ENCODE measurements around the gene WDFY2. TPM values are rescaled to one million over a fixed set of nuclear protein-coding genes. Genes with fewer than 3 reads are reported as not detected.
A peak's percentile ranks its signal among the peaks of the same experiment; 100 is the strongest.

WDFY2 gene
- polyA plus RNA-seq, 3 donors: 6.5 to 40.1 (median 9.1) TPM

GRCh38 chr13:51707461-51707860 lies 123.2 kb downstream of the WDFY2 start:
- Histone ChIP-seq H3K27ac (ENCODE audit: low read depth in 1 of 2, low read length in 2 of 2) (peak overlapping the region in 1 of 2 donors; percentile 48), H3K4me1 (ENCODE audit: control insufficient read depth in 1 of 2, insufficient read depth in 2 of 2, low read length in 2 of 2) (no peaks in the 10 kb centered on the region), H3K27me3 (ENCODE audit: control insufficient read depth in 2 of 2, insufficient read depth in 2 of 2, low read length in 2 of 2) (no peaks in the 10 kb centered on the region), H3K9me3 (replicated peaks in 1 of 2; ENCODE audit: control insufficient read depth in 1 of 2, insufficient read depth in 1 of 2, low read length in 2 of 2) (no peaks in the 10 kb centered on the region), H2AFZ (ENCODE audit: insufficient read depth, low read depth, low read length, poor library complexity, severe bottlenecking) (no peak overlapping the region), H3K4me2 (replicated peaks; ENCODE audit: extremely low read depth, low read length, poor library complexity, severe bottlenecking) (no peak overlapping the region), H3K36me3 (replicated peaks in 1 of 2; ENCODE audit: control insufficient read depth in 1 of 2, insufficient read depth in 2 of 2, low read length in 2 of 2) (peaks cover 6 to 26% of the 10 kb centered on the region in 2 donors), H3K4me3 (replicated peaks in 1 of 3; ENCODE audit: low read depth in 2 of 3, low read length in 3 of 3) (no peak overlapping the region), H3K9ac (ENCODE audit: insufficient read depth, low read length, poor library complexity, severe bottlenecking) (no peak overlapping the region), H3K79me2 (ENCODE audit: insufficient read depth, low read length) (peaks cover 55% of the 10 kb centered on the region), H4K20me1 (ENCODE audit: insufficient read depth, low read length) (peaks cover 16% of the 10 kb centered on the region)
- no peak for DNase-seq
- no peaks in the 10 kb centered on the region for H3K27me3 Mint-ChIP-seq (ENCODE audit: low read depth in 3 of 3)
- H3K27ac Mint-ChIP-seq: peak overlapping the region in 4 of 7 donors; percentile 38 to 68 (median 51)
- intact Hi-C loops (cut with micrococcal nuclease): no loop called here
- peaks cover 23% of the 10 kb centered on the region for H3K4me1 Mint-ChIP-seq
- H3K9me3 Mint-ChIP-seq: peaks cover 0 to 3% (median 0%) of the 10 kb centered on the region in 7 donors
- H3K4me3 Mint-ChIP-seq: no peak overlapping the region
- peaks cover 19 to 33% of the 10 kb centered on the region in 2 donors for H3K36me3 Mint-ChIP-seq
- TF ChIP-seq CTCF (IDR thresholded peaks at IDR 0.05): no peak

- Mint-ChIP-seq H3K27ac (peak overlapping the region; percentile 84 to 95 (median 90)), H3K36me3 (peaks cover 12 to 24% of the 10 kb centered on the region in 2 donors), H3K9me3 (peaks cover 0 to 3% (median 0%) of the 10 kb centered on the region in 7 donors), H3K4me1 (peaks cover 16% of the 10 kb centered on the region), H3K27me3 (ENCODE audit: low read depth in 3 of 3) (no peaks in the 10 kb centered on the region), H3K4me3 (no peak overlapping the region)
- Histone ChIP-seq H3K36me3 (replicated peaks in 1 of 2; ENCODE audit: control insufficient read depth in 1 of 2, insufficient read depth in 2 of 2, low read length in 2 of 2) (peaks cover 5 to 17% of the 10 kb centered on the region in 2 donors), H3K9ac (ENCODE audit: insufficient read depth, low read length, poor library complexity, severe bottlenecking) (no peak overlapping the region), H3K4me1 (ENCODE audit: control insufficient read depth in 1 of 2, insufficient read depth in 2 of 2, low read length in 2 of 2) (peaks cover 10 to 11% of the 10 kb centered on the region in 2 donors), H3K27ac (ENCODE audit: low read depth in 1 of 2, low read length in 2 of 2) (peak overlapping the region; percentile 56 to 77), H3K9me3 (replicated peaks in 1 of 2; ENCODE audit: control insufficient read depth in 1 of 2, insufficient read depth in 1 of 2, low read length in 2 of 2) (no peaks in the 10 kb centered on the region), H3K4me2 (replicated peaks; ENCODE audit: extremely low read depth, low read length, poor library complexity, severe bottlenecking) (no peak overlapping the region), H3K4me3 (replicated peaks in 1 of 3; ENCODE audit: low read depth in 2 of 3, low read length in 3 of 3) (no peak overlapping the region), H4K20me1 (ENCODE audit: insufficient read depth, low read length) (peaks cover 18% of the 10 kb centered on the region), H2AFZ (ENCODE audit: insufficient read depth, low read depth, low read length, poor library complexity, severe bottlenecking) (no peak overlapping the region), H3K79me2 (ENCODE audit: insufficient read depth, low read length) (peaks cover 40% of the 10 kb centered on the region), H3K27me3 (ENCODE audit: control insufficient read depth in 2 of 2, insufficient read depth in 2 of 2, low read length in 2 of 2) (no peaks in the 10 kb centered on the region)
- no peak for DNase-seq
- intact Hi-C loops (cut with micrococcal nuclease): no loop called here
- TF ChIP-seq CTCF (IDR thresholded peaks at IDR 0.05): no peak
- no CpG with 5 or more reads among the region's 1 CpG for WGBS (ENCODE audit: insufficient coverage)
Observed at GRCh38 chr13:51713807-51714206, 129.5 kb downstream of the WDFY2 start.
